Measurements from ENCODE around the gene DYRK1A. TPM values are rescaled to one million over a fixed set of nuclear protein-coding genes. Genes with fewer than 3 reads are reported as not detected.

The DYRK1A gene
- polyA plus RNA-seq, 1 donor from 2014 or later: 94.8 TPM

DNA sequence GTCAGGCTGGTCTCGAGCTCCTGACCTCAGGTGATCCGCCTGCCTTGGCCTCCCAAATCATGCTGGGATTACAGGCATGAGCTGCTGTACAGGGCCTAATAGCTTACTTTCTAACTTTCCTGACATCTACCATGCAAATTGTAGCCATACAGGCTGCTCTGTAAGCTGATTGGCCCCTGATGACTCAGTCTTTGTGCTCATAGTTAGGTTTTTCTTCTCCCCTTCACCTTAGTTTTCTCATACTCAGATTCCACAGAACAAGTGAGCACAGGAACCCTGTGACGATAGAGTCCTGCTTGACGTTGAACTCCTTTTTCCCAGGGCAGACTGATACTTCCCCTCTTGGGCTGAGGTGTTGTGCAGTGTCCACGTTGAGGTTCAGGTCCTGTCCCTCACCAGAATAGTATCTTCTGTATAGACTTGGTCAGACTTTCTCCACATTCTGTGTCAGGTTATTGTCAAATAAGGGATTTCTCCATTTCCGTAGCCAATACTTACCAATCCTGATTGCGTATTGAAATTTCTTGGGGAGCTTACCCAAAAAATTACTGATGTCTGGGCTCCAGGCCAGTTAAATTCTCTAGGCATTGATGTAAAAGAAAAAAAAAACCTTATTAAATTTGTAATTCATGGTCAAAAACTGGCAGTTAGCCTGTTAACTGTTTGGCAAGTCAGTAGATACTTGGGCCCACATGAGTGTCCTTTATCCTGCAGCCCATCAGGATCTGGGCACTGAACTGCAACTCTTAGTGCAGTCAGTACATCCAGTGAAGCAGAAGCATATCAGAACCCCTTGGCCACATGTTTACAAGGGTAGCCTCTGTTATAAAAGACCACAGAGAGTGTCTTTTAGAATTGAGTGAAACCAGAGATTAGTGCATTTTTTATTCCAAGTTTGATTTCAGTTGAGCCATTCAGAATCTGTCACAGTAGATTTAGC, 118.2 kb downstream of the DYRK1A start:
- H3K27ac ChIP-seq (ENCODE audit: low read length): no peak overlapping the region
- no peaks in the 10 kb centered on the region for H3K27me3 ChIP-seq (ENCODE audit: insufficient read depth, low read depth, low read length)
- H4K20me1 ChIP-seq (ENCODE audit: insufficient read depth): no peaks in the 10 kb centered on the region
- H2AFZ ChIP-seq (ENCODE audit: low read depth, low read length): no peak overlapping the region
- H3K4me2 ChIP-seq (ENCODE audit: low read length): no peak overlapping the region
- peaks cover 10% of the 10 kb centered on the region for H3K79me2 ChIP-seq (replicated peaks; ENCODE audit: insufficient read depth, low read length)
- H3K9me2 ChIP-seq (ENCODE audit: insufficient read depth, low read length): no peaks in the 10 kb centered on the region
- TF ChIP-seq MXI1 (conservative IDR thresholded peaks at IDR 0.05; ENCODE audit: poor library complexity, severe bottlenecking) (no peak), RAD21 (conservative IDR thresholded peaks at IDR 0.05) (no peak), TAF1 (IDR thresholded peaks at IDR 0.05; ENCODE audit: low read depth) (no peak), POLR2AphosphoS5 (IDR thresholded peaks at IDR 0.05) (no peak), SMC3 (conservative IDR thresholded peaks at IDR 0.05; ENCODE audit: poor library complexity) (no peak), EZH2 (IDR thresholded peaks at IDR 0.05; ENCODE audit: borderline replicate concordance, insufficient read depth, low read length, poor library complexity, severe bottlenecking) (no peak), EP300 (conservative IDR thresholded peaks at IDR 0.05; ENCODE audit: poor library complexity, severe bottlenecking) (no peak)
- TF ChIP-seq, protein P1, sequence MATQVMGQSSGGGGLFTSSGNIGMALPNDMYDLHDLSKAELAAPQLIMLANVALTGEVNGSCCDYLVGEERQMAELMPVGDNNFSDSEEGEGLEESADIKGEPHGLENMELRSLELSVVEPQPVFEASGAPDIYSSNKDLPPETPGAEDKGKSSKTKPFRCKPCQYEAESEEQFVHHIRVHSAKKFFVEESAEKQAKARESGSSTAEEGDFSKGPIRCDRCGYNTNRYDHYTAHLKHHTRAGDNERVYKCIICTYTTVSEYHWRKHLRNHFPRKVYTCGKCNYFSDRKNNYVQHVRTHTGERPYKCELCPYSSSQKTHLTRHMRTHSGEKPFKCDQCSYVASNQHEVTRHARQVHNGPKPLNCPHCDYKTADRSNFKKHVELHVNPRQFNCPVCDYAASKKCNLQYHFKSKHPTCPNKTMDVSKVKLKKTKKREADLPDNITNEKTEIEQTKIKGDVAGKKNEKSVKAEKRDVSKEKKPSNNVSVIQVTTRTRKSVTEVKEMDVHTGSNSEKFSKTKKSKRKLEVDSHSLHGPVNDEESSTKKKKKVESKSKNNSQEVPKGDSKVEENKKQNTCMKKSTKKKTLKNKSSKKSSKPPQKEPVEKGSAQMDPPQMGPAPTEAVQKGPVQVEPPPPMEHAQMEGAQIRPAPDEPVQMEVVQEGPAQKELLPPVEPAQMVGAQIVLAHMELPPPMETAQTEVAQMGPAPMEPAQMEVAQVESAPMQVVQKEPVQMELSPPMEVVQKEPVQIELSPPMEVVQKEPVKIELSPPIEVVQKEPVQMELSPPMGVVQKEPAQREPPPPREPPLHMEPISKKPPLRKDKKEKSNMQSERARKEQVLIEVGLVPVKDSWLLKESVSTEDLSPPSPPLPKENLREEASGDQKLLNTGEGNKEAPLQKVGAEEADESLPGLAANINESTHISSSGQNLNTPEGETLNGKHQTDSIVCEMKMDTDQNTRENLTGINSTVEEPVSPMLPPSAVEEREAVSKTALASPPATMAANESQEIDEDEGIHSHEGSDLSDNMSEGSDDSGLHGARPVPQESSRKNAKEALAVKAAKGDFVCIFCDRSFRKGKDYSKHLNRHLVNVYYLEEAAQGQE (IDR thresholded peaks at IDR 0.05; ENCODE audit: borderline replicate concordance): no peak
- TF ChIP-seq, protein P2, sequence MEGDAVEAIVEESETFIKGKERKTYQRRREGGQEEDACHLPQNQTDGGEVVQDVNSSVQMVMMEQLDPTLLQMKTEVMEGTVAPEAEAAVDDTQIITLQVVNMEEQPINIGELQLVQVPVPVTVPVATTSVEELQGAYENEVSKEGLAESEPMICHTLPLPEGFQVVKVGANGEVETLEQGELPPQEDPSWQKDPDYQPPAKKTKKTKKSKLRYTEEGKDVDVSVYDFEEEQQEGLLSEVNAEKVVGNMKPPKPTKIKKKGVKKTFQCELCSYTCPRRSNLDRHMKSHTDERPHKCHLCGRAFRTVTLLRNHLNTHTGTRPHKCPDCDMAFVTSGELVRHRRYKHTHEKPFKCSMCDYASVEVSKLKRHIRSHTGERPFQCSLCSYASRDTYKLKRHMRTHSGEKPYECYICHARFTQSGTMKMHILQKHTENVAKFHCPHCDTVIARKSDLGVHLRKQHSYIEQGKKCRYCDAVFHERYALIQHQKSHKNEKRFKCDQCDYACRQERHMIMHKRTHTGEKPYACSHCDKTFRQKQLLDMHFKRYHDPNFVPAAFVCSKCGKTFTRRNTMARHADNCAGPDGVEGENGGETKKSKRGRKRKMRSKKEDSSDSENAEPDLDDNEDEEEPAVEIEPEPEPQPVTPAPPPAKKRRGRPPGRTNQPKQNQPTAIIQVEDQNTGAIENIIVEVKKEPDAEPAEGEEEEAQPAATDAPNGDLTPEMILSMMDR (IDR thresholded peaks at IDR 0.05; ENCODE audit: poor library complexity, severe bottlenecking): no peak
- H3K9ac ChIP-seq (ENCODE audit: low read length): no peak overlapping the region
- peaks cover 11% of the 10 kb centered on the region for H3K36me3 ChIP-seq (ENCODE audit: insufficient read depth, low read length)
- no peak overlapping the region for H3K4me3 ChIP-seq (ENCODE audit: low read length)
- no peaks in the 10 kb centered on the region for H3F3A ChIP-seq (ENCODE audit: insufficient read depth, low read length, poor library complexity, severe bottlenecking)
- no peaks in the 10 kb centered on the region for H3K9me3 ChIP-seq (ENCODE audit: low read length)

DNA sequence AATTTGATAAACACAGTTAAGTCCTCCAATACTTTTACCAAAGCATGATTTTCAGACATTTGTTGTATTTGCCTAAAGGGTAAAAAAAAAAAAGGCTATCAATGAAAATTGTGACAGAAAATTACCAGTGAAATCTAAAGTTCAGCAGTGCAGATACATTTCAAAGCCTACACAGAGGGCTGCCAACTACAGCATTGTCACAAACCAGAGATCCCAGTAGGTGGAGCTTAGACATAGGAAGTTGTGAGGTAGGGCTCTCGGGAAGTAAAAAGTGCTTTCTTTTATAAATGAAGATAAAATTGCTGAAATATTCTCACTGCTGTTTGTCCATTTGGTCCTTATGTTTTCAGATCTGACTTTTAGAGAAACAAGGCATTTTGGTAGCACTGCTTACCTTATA, 123.0 kb downstream of the DYRK1A start:
- Histone ChIP-seq H3F3A (ENCODE audit: insufficient read depth, low read length, poor library complexity, severe bottlenecking) (no peaks in the 10 kb centered on the region), H3K4me3 (ENCODE audit: low read length) (no peak overlapping the region), H3K36me3 (ENCODE audit: insufficient read depth, low read length) (peaks cover 4% of the 10 kb centered on the region), H4K20me1 (ENCODE audit: insufficient read depth) (no peaks in the 10 kb centered on the region), H3K4me2 (ENCODE audit: low read length) (no peak overlapping the region), H3K9me2 (ENCODE audit: insufficient read depth, low read length) (no peaks in the 10 kb centered on the region), H2AFZ (ENCODE audit: low read depth, low read length) (no peak overlapping the region), H3K27ac (ENCODE audit: low read length) (no peak overlapping the region), H3K9ac (ENCODE audit: low read length) (no peak overlapping the region), H3K79me2 (replicated peaks; ENCODE audit: insufficient read depth, low read length) (peaks cover 3% of the 10 kb centered on the region), H3K9me3 (ENCODE audit: low read length) (no peaks in the 10 kb centered on the region), H3K27me3 (ENCODE audit: insufficient read depth, low read depth, low read length) (no peaks in the 10 kb centered on the region)
- no peak for TF ChIP-seq EP300 (conservative IDR thresholded peaks at IDR 0.05; ENCODE audit: poor library complexity, severe bottlenecking)
- TF ChIP-seq SMC3 (conservative IDR thresholded peaks at IDR 0.05; ENCODE audit: poor library complexity): no peak
